Brain microvascular endothelial cell (primary cell): Measurements from ENCODE around the gene CDYL.

Source experiments
- DNase-seq: peaks from one replicate; pipeline ENCODE4 v3.0.0-alpha.2; 2020
- H3K27ac ChIP-seq: fragments of 250-450 bp; sonication (Bioruptor Pico); 2 replicates; pipeline ENCODE4 v1.5.1; 2020; ENCODE audit warnings: mild to moderate bottlenecking, moderate library complexity
- H3K27me3 ChIP-seq: fragments of 250-450 bp; sonication (Bioruptor Pico); replicated peaks from 2 replicates; pipeline ENCODE4 v1.5.1; 2020; ENCODE audit warnings: mild to moderate bottlenecking
- H3K36me3 ChIP-seq: fragments of 250-450 bp; sonication (Bioruptor Pico); replicated peaks from 2 replicates; pipeline ENCODE4 v1.5.1; 2020; ENCODE audit warnings: mild to moderate bottlenecking
- H3K4me3 ChIP-seq: 2 replicates; pipeline ENCODE4 v1.5.1; 2011; ENCODE audit warnings: low read depth, mild to moderate bottlenecking, control low read depth, low read length, moderate library complexity
- in situ Hi-C: cut with HindIII; loops from 2 replicates; pipeline ENCODE4 v1.10.0; 2017; ENCODE audit warnings: low sequenced_read_pairs, low pct_ligation_motif_present
- TF ChIP-seq, protein P1 (sequence below): IDR thresholded peaks from 2 replicates; pipeline ENCODE4 v1.5.1; 2011; ENCODE audit warnings: low read depth, mild to moderate bottlenecking, moderate library complexity, low read length, control low read depth, inconsistent platforms; ENCODE audit errors: missing control alignments

Gene CDYL

DNA sequence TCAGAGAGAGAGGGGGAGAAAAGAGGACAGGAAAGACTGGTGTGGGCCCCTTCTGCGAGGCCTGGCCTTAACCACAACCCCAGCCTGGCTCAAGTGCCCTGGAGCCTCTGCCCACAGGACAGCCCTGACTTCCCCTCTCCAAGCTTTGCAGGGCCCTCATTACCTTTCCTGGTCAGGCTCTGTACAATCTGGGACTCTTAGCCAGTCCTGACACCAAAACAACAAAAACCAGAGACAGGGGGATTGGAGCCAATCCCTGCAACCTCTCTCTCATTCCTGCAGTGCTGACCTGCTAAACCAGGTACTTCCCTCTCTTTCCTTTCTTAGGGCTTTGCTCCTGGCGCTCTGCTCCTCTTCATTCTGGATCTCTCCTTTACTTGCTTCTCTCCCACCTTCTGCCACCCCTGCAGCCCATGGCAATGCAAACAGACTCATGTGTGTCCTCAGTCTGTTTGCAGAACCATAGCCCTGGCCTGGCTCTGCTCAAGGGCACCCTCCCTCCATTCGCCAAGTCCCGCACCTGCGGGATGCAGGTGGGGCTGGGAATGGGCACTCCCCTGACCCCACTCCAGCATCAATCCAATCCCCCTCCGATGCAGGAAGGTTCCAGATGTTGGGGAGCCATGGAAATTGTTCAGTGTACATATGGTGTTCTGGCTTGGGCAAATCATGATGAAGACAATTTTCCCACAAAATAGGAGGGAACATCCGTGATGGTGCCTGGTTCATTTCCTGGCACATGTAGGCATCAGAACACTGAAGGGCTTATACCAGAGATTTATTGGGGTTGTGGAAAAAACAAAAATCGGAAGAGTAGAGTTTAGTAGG is 189.6 kb downstream of the CDYL start:
- no peaks in the 10 kb centered on the region for H3K36me3 ChIP-seq
- TF ChIP-seq, protein P1, sequence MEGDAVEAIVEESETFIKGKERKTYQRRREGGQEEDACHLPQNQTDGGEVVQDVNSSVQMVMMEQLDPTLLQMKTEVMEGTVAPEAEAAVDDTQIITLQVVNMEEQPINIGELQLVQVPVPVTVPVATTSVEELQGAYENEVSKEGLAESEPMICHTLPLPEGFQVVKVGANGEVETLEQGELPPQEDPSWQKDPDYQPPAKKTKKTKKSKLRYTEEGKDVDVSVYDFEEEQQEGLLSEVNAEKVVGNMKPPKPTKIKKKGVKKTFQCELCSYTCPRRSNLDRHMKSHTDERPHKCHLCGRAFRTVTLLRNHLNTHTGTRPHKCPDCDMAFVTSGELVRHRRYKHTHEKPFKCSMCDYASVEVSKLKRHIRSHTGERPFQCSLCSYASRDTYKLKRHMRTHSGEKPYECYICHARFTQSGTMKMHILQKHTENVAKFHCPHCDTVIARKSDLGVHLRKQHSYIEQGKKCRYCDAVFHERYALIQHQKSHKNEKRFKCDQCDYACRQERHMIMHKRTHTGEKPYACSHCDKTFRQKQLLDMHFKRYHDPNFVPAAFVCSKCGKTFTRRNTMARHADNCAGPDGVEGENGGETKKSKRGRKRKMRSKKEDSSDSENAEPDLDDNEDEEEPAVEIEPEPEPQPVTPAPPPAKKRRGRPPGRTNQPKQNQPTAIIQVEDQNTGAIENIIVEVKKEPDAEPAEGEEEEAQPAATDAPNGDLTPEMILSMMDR = no peak
- DNase-seq = no peak
- H3K27ac ChIP-seq = no peak overlapping the region
- in situ Hi-C loops = no loop called here
- no peaks in the 10 kb centered on the region for H3K27me3 ChIP-seq
- H3K4me3 ChIP-seq = no peak overlapping the region

DNA sequence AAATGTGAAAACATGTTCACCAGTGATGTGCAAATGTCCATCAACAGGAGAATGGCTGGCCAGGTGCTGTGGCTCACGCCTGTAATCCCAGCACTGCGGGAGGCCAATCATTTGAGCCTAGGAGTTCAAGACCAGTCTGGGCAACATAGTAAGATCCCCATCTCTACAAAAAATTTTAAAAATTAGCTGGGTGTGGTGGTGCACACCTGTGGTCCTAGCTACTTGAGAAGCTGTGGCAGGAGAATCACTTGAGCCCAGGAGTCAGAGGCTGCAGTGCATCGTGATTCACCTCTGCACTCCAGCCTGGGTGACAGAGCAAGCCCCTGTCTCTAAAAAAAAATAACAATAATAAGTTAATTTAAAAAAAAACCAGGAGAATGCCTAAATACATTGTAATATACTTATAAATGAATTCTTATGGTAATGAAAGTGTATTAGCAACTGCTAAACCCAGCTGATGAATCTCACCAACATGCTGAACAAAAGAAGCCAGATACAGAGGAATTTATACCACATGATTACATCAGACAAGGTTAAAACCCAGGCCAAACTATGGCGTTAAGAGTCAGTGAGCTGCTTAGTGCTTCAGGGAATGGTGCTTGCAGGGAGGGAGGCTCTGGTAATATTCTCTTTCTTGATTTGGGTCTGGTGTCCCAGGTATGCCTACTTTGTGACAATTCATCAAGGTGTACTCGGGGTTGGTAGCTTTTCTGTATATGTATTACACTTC is 191.3 kb downstream of the CDYL start:
- in situ Hi-C loops = no loop called here
- no peak overlapping the region for H3K27ac ChIP-seq
- TF ChIP-seq, protein P1 = no peak
- H3K36me3 ChIP-seq = no peaks in the 10 kb centered on the region
- H3K27me3 ChIP-seq = no peaks in the 10 kb centered on the region
- no peak for DNase-seq
- no peak overlapping the region for H3K4me3 ChIP-seq

DNA sequence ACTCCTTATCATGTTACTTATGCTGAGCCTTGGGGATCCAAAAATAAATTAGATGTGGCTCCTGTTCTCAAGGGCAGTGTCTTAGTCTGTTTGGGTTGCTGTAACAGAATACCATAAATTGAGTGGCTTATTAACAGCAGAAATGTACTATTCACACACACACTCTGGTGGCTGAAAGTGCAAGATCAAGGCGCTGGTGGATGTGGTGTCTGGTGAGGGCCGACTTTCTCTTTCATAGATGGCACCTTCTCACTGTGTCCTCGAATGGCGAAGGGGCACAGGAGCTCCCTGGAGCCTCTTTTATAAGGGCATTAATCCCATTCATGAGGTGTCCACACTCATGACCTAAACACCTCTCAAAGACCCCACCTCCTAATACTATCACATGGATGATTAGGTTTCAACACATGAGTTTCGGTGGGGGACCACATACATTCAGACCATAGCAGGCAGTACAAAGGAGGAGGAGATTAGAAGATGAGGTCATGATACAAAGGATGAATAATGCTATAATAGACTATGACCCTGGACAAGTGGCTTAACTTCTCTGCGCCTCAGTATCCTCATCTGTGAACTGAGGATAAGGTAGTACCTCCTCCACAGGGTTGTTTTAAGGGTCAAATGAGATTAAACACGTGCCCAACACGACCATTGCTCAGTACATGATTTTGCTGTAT is 193.5 kb downstream of the CDYL start:
- TF ChIP-seq, protein P1 = no peak
- Histone ChIP-seq H3K36me3 (no peaks in the 10 kb centered on the region), H3K27ac (no peak overlapping the region), H3K4me3 (no peak overlapping the region), H3K27me3 (no peaks in the 10 kb centered on the region)
- in situ Hi-C loops = no loop called here
- no peak for DNase-seq

DNA sequence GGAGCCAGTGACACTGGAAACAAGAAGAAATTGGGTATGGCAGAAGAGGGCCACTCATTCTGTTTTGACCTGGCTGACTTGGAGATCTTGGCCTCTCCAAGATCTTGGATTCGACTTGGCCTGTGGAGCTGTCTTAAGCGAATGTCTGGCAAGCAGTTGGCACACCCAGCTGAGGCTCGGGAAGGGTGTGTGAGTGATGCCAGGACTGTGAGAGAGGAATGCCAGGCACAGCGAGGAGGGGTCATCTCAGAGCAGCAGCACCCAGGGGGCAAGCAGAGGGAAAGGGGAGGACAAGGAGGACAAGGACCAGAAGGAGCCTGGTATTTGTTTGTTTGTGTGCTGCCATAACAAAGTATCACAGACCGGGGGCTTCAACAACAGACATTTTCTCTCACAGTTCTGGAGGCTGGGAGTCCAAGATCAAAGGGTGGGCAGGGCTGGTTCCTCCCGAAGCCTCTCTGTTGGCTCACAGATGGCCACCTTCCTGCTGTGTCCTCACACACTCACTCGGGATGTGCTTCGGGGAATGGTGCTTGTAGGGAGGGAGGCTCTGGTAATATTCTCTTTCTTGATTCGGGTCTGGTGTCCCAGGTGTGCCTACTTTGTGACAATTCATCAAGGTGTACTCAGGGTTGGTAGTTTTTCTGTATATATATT is 194.7 kb downstream of the CDYL start:
- H3K27me3 ChIP-seq = no peaks in the 10 kb centered on the region
- TF ChIP-seq, protein P1 = no peak
- in situ Hi-C loops = no loop called here
- no peak overlapping the region for H3K4me3 ChIP-seq
- H3K27ac ChIP-seq = no peak overlapping the region
- no peak for DNase-seq
- H3K36me3 ChIP-seq = no peaks in the 10 kb centered on the region

DNA sequence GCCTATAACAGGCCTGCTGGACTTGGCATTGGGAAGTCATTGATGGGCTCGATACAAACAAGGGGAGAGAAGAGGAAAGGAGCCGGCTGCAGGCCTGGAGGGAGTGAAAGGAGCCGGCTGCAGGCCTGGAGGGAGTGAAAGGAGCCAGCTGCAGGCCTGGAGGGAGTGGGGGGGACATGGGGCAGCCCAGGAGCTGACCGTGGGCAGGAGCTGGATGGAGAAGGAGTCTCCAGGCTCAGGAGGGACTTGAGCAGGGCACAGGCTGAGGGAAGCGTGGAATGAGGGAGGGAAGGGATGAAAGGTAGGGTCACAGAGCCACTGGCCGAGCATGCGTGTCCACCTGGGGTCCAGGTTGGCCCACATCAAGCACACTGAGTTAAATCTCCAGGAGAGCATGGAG is 195.6 kb downstream of the CDYL start:
- in situ Hi-C loops = no loop called here
- no peak for DNase-seq
- TF ChIP-seq, protein P1 = no peak
- Histone ChIP-seq H3K4me3 (no peak overlapping the region), H3K27me3 (no peaks in the 10 kb centered on the region), H3K27ac (no peak overlapping the region), H3K36me3 (no peaks in the 10 kb centered on the region)
